Neuron (in vitro differentiated cells): Measurements from ENCODE around the gene SIRPA.

Experiments
- H2AFZ ChIP-seq: one replicate; pipeline ENCODE4 v1.6.1; 2013; ENCODE audit warnings: low read depth, mild to moderate bottlenecking, inconsistent platforms, low read length, moderate library complexity
- H3K27me3 ChIP-seq: one replicate; pipeline ENCODE4 v1.6.1; 2013; ENCODE audit warnings: low read length; ENCODE audit not compliant: insufficient read depth
- H3K36me3 ChIP-seq: one replicate; pipeline ENCODE4 v1.6.1; 2013; ENCODE audit warnings: low read length; ENCODE audit not compliant: insufficient read depth
- H3K4me1 ChIP-seq: one replicate; pipeline ENCODE4 v1.6.1; 2013; ENCODE audit warnings: low read length; ENCODE audit not compliant: insufficient read depth
- H3K4me3 ChIP-seq: 2 replicates; pipeline ENCODE4 v1.5.1; 2013; ENCODE audit warnings: mild to moderate bottlenecking, low read length, moderate library complexity
- H3K9me3 ChIP-seq: one replicate; pipeline ENCODE4 v1.6.1; 2013; ENCODE audit warnings: low read length

Gene SIRPA

DNA sequence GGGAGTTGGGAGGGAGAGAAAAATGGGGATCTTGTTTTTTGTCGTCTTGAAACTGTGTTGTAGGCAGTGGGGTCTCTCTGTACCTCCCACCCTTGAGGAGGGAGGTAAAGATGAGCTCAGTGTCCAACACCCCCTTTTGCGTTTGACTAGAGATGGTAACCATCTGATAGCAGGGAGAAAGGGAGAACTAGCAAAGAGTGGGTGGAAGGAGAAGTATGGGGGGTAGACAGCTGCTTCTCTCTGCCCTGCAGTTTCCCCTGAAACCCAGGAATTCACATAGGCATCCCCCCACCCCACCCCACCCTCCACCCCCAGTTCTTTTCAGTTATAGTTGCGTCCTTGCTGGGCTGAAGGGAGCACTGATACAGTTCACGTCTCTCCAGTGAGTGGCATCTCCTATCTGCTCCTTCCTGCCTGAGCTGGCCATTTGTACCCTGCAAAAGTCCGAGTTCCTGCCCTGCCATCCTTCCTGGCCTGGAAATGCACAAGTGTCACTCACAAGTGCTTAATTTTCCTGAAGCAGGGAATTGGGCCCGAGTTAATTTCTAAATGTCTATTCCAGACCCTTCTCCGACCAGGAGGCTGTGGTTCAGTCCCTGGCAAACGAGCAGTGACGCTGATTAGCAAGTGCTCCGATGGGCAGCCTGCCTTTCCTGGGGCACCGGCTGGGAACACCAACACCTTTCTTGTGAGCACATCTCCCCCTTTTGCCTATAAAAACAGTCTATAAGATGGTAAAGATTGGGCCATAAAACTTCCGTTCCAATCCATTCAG, 1.5 kb downstream of the SIRPA start:
- H3K27me3 ChIP-seq: peaks cover 24% of the 10 kb centered on the region
- H3K4me1 ChIP-seq: peaks cover 15% of the 10 kb centered on the region
- H3K9me3 ChIP-seq: no peaks in the 10 kb centered on the region
- no peak overlapping the region for H3K4me3 ChIP-seq
- H3K36me3 ChIP-seq: no peaks in the 10 kb centered on the region
- H2AFZ ChIP-seq: no peak overlapping the region

DNA sequence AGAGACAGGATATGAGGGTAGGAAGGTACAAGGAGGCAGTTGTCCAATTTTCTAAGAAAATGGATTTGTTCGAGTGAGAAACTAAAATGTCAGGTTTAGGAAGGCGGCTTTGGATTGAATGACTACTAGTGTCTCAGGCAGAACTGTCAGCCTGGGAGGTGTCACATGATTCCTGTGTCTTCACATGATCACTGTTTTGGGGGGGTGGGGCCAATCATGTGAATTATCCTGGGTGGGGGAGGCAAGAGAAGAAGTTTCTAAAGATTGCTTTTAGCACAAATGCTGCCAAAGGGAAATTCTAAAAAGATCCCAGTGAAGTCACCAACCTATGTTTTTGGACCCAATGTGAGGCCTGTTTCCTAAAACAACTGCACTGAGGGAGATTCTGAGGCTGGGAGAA, 2.3 kb downstream of the SIRPA start:
- H3K36me3 ChIP-seq: no peaks in the 10 kb centered on the region
- H3K27me3 ChIP-seq: peaks cover 15% of the 10 kb centered on the region
- H3K4me1 ChIP-seq: peaks cover 15% of the 10 kb centered on the region
- H3K4me3 ChIP-seq: no peak overlapping the region
- no peaks in the 10 kb centered on the region for H3K9me3 ChIP-seq
- H2AFZ ChIP-seq: no peak overlapping the region

GRCh38 chr20:1897965-1898464, 2.8 kb downstream of the SIRPA start:
- peaks cover 15% of the 10 kb centered on the region for H3K4me1 ChIP-seq
- no peaks in the 10 kb centered on the region for H3K36me3 ChIP-seq
- H2AFZ ChIP-seq: no peak overlapping the region
- no peak overlapping the region for H3K4me3 ChIP-seq
- H3K27me3 ChIP-seq: peaks cover 12% of the 10 kb centered on the region
- H3K9me3 ChIP-seq: no peaks in the 10 kb centered on the region

- Histone ChIP-seq H3K27me3 (peaks cover 5% of the 10 kb centered on the region), H3K4me1 (peaks cover 15% of the 10 kb centered on the region), H3K36me3 (no peaks in the 10 kb centered on the region), H3K4me3 (no peak overlapping the region), H2AFZ (no peak overlapping the region), H3K9me3 (no peaks in the 10 kb centered on the region)
Measured at GRCh38 chr20:1898482-1899240, 3.5 kb downstream of the SIRPA start.

DNA sequence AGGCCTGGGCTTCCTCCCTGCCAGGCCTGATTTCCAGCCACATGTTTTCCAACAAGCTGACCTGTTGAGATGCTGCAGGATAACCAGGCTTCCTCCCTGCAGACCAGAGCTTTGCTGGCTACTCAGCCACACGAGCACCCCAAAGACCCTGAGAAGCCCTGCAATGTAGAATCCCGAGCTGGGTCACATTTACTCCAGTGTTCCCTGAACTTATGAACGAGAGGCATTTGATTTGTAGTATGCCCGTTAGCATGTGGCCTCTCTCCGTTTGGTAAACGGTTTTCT, 4.0 kb downstream of the SIRPA start:
- Histone ChIP-seq H3K27me3 (peaks cover 5% of the 10 kb centered on the region), H3K36me3 (no peaks in the 10 kb centered on the region), H3K9me3 (no peaks in the 10 kb centered on the region), H3K4me3 (no peak overlapping the region), H2AFZ (no peak overlapping the region), H3K4me1 (peaks cover 13% of the 10 kb centered on the region)

GRCh38 chr20:1900321-1900801, 5.2 kb downstream of the SIRPA start:
- Histone ChIP-seq H3K9me3 (no peaks in the 10 kb centered on the region), H2AFZ (no peak overlapping the region), H3K36me3 (no peaks in the 10 kb centered on the region), H3K4me3 (no peak overlapping the region), H3K27me3 (peaks cover 5% of the 10 kb centered on the region), H3K4me1 (peaks cover 13% of the 10 kb centered on the region)

DNA sequence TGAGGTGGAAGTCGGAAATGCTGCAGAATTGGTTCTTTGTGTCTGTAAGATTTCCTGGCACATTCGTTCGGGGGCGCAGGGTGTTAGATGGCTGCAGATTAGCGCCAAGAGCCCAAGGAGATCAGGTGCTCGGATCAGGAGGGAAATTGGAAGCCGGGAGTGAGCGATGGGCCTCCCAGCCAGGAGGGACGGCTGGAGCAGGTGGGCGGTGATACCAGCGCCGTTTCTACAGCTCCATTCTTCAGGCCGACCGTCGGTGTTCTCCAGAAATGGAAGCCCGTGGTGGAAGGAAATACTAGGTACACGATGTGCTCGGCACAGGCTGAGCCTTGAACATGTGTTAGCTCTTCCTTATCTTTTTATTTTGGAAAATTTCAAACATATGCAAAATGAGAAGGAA, 6.5 kb downstream of the SIRPA start:
- no peaks in the 10 kb centered on the region for H3K9me3 ChIP-seq
- no peaks in the 10 kb centered on the region for H3K27me3 ChIP-seq
- H3K36me3 ChIP-seq: no peaks in the 10 kb centered on the region
- H3K4me3 ChIP-seq: no peak overlapping the region
- peaks cover 3% of the 10 kb centered on the region for H3K4me1 ChIP-seq
- no peak overlapping the region for H2AFZ ChIP-seq

- Histone ChIP-seq H3K36me3 (no peaks in the 10 kb centered on the region), H3K4me3 (no peak overlapping the region), H2AFZ (no peak overlapping the region), H3K4me1 (peaks cover 3% of the 10 kb centered on the region), H3K27me3 (no peaks in the 10 kb centered on the region), H3K9me3 (no peaks in the 10 kb centered on the region)
Measured at GRCh38 chr20:1902188-1902587, 7.0 kb downstream of the SIRPA start.

DNA sequence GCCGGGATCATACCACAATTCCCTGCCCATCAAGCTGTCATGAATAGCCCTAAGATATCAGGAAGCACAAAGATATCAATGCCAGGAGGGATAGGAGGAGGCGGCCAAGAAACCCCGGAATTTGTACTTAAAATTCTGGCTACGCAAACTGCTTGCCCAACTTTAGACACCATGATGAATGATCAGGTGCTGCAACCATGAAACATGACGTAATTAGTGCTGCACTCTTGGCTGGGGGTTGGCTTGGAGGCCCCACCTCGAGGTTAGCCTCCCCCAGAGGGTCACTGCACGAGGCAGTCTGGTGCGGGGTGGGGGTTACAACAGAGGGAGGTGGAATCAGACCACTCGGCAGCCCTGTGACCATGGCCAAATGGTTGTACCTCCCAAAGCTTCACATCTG, 8.9 kb downstream of the SIRPA start:
- Histone ChIP-seq H3K27me3 (no peaks in the 10 kb centered on the region), H3K4me3 (no peak overlapping the region), H3K9me3 (no peaks in the 10 kb centered on the region), H3K4me1 (peaks cover 3% of the 10 kb centered on the region), H3K36me3 (no peaks in the 10 kb centered on the region), H2AFZ (no peak overlapping the region)

- H3K27me3 ChIP-seq: no peaks in the 10 kb centered on the region
- H3K4me1 ChIP-seq: no peaks in the 10 kb centered on the region
- H2AFZ ChIP-seq: no peak overlapping the region
- no peaks in the 10 kb centered on the region for H3K36me3 ChIP-seq
- H3K9me3 ChIP-seq: no peaks in the 10 kb centered on the region
- no peak overlapping the region for H3K4me3 ChIP-seq
Measured at GRCh38 chr20:1905009-1905408, 9.8 kb downstream of the SIRPA start.

- Histone ChIP-seq H3K36me3 (no peaks in the 10 kb centered on the region), H3K4me1 (no peaks in the 10 kb centered on the region), H3K9me3 (no peaks in the 10 kb centered on the region), H3K4me3 (no peak overlapping the region), H2AFZ (no peak overlapping the region), H3K27me3 (no peaks in the 10 kb centered on the region)
Measured at GRCh38 chr20:1905693-1906092, 10.5 kb downstream of the SIRPA start.

- Histone ChIP-seq H3K9me3 (no peaks in the 10 kb centered on the region), H3K27me3 (no peaks in the 10 kb centered on the region), H2AFZ (no peak overlapping the region), H3K4me1 (no peaks in the 10 kb centered on the region), H3K36me3 (no peaks in the 10 kb centered on the region), H3K4me3 (no peak overlapping the region)
Measured at GRCh38 chr20:1906361-1907051, 11.3 kb downstream of the SIRPA start.

DNA sequence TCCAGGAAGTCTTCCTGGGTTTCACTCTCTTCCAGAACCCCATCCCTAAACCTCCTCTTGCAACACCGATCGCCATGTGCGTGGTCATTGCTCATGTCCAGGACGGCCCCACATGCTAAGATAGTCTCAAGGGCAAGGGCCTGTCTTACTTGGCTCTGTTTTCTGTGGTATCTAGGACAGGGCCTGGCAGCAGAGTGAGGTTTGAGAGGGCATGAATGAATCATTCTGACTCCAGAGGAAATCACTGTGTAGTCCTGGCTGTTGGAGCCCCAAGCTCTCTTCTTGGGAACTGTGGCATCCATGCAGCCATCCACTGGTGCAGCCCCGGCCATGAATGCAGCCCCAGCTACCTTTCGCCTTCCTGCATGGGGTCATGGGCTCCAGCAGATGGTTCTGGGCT, 12.4 kb downstream of the SIRPA start:
- H3K27me3 ChIP-seq: no peaks in the 10 kb centered on the region
- no peaks in the 10 kb centered on the region for H3K4me1 ChIP-seq
- no peak overlapping the region for H2AFZ ChIP-seq
- no peaks in the 10 kb centered on the region for H3K36me3 ChIP-seq
- H3K4me3 ChIP-seq: no peak overlapping the region
- no peaks in the 10 kb centered on the region for H3K9me3 ChIP-seq
